Endodermal cell (in vitro differentiated cells): ENCODE results near the gene RUVBL2. TPM values are rescaled to one million over a fixed set of nuclear protein-coding genes. Genes with fewer than 3 reads are reported as not detected.
A peak's percentile ranks its signal among the peaks of the same experiment; 100 is the strongest.

ENCODE experiments used
- DNase-seq: peaks from one replicate; pipeline ENCODE4 v3.0.0-alpha.2; 2017
- H3K27ac ChIP-seq: 2 replicates; pipeline ENCODE4 v1.5.1; 2013; ENCODE audit warnings: mild to moderate bottlenecking, low read depth, low read length, moderate library complexity
- H3K27me3 ChIP-seq: 2 replicates; pipeline ENCODE4 v1.6.1; 2013; ENCODE audit warnings: mild to moderate bottlenecking, low read length, moderate library complexity; ENCODE audit not compliant: insufficient read depth, control insufficient read depth, poor library complexity, severe bottlenecking
- H3K36me3 ChIP-seq: 2 replicates; pipeline ENCODE4 v1.7.0; 2013; ENCODE audit warnings: mild to moderate bottlenecking, low read length, moderate library complexity; ENCODE audit not compliant: control insufficient read depth, insufficient read depth
- H3K4me1 ChIP-seq: one replicate; pipeline ENCODE4 v1.7.0; 2013; ENCODE audit warnings: low read length; ENCODE audit not compliant: control insufficient read depth, insufficient read depth
- H3K4me3 ChIP-seq: 2 replicates; pipeline ENCODE4 v1.5.1; 2013; ENCODE audit warnings: mild to moderate bottlenecking, low read length, moderate library complexity
- H3K9ac ChIP-seq: 2 replicates; pipeline ENCODE4 v1.6.1; 2013; ENCODE audit warnings: mild to moderate bottlenecking, low read length, moderate library complexity; ENCODE audit not compliant: poor library complexity, severe bottlenecking; ENCODE audit errors: extremely low read depth
- H3K9me3 ChIP-seq: 2 replicates; pipeline ENCODE4 v1.6.1; 2013; ENCODE audit warnings: mild to moderate bottlenecking, low read length, moderate library complexity; ENCODE audit not compliant: control insufficient read depth
- H3K27ac Mint-ChIP-seq: 2 replicates; pipeline ENCODE4 v1.8.0; 2020; ENCODE audit warnings: mixed read lengths
- H3K27me3 Mint-ChIP-seq: 2 replicates; pipeline ENCODE4 v1.8.0; 2021; ENCODE audit warnings: mild to moderate bottlenecking, mixed read lengths; ENCODE audit not compliant: insufficient read depth
- H3K36me3 Mint-ChIP-seq: 2 replicates; pipeline ENCODE4 v1.8.0; 2020; ENCODE audit warnings: low read depth, mixed read lengths
- H3K4me1 Mint-ChIP-seq: 2 replicates; pipeline ENCODE4 v1.8.0; 2020; ENCODE audit warnings: mixed read lengths
- H3K4me3 Mint-ChIP-seq: 2 replicates; pipeline ENCODE4 v1.8.0; 2020; ENCODE audit warnings: mild to moderate bottlenecking, moderate library complexity, mixed read lengths
- H3K9me3 Mint-ChIP-seq: 2 replicates; pipeline ENCODE4 v1.8.0; 2020; ENCODE audit warnings: mild to moderate bottlenecking, mixed read lengths
- CTCF ChIP-seq: fragments of 200-600 bp; sonication (generic); conservative IDR thresholded peaks from 2 replicates; pipeline ENCODE4 v1.5.0; 2021; ENCODE audit warnings: antibody characterized with exemption, mild to moderate bottlenecking
- WGBS, 2 experiments: methylation state at CpG; one replicate each; pipeline versions ENCODE4 v1.1.5 to v1.1.7; 2013; ENCODE audit warnings: missing lambda C conversion rate in 2 of 2, mixed read lengths in 1 of 2; ENCODE audit not compliant: insufficient coverage in 1 of 2, insufficient read length in 1 of 2; 5-methylcytosine and 5-hydroxymethylcytosine counted together
- total RNA-seq, 2 donors: library from RNA; stranded (reverse); fragmentation: NEBNext Ultra II Directional in 1 of 2; extraction: Animal tissue kit (Norgen Biotek cat#: 25700) in 1 of 2; gene quantifications; 2 replicates in 1 of 2; 3 replicates in 1 of 2; pipeline ENCODE4 v1.2.1, GENCODE V29; 2021

Gene RUVBL2
- total RNA-seq, 2 donors from 2014 or later = 101 to 112 TPM

- no peak for DNase-seq
- Histone ChIP-seq H3K27me3 (no peaks in the 10 kb centered on the region), H3K27ac (no peak overlapping the region), H3K9me3 (no peaks in the 10 kb centered on the region), H3K4me1 (no peaks in the 10 kb centered on the region), H3K9ac (no peak overlapping the region), H3K36me3 (peaks cover 54% of the 10 kb centered on the region), H3K4me3 (no peak overlapping the region)
- H3K4me3 Mint-ChIP-seq = no peak overlapping the region
- peaks cover 11% of the 10 kb centered on the region for H3K4me1 Mint-ChIP-seq
- H3K36me3 Mint-ChIP-seq = peaks cover 63% of the 10 kb centered on the region
- peak overlapping the region; percentile 19 for H3K27ac Mint-ChIP-seq
- peak; percentile 19 for TF ChIP-seq CTCF
- WGBS, 2 experiments = 88 to 100% methylated on average over 4 to 7 of the region's 7 CpGs
- no peaks in the 10 kb centered on the region for H3K27me3 Mint-ChIP-seq
- H3K9me3 Mint-ChIP-seq = no peaks in the 10 kb centered on the region
Observed at GRCh38 chr19:48987323-48987722, 6.4 kb upstream of the RUVBL2 start.

GRCh38 chr19:48988286-48988685, 5.4 kb upstream of the RUVBL2 start:
- 95% methylated on average over 5 to 7 of the region's 7 CpGs for WGBS, 2 experiments
- no peak overlapping the region for H3K4me3 Mint-ChIP-seq

DNA sequence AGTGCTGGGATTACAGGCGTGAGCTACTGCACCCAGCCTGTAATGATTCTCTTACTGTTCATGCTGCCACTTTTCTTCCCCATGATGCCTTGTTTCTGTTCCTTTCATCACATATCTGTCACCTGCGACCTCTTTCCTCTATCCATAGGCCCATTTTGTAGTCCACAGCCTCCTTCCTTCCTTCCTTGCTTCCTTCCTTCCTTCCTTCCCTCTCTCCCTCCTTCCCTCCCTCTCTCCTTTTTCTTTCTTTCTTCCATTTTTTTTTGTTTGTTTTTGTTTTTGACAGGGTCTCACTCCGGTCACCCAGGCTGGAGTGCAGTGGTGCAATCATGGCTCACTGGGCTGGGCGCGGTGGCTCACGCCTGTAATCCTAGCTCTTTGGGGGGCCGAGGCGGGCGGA, 4.8 kb upstream of the RUVBL2 start:
- H3K27me3 ChIP-seq = no peaks in the 10 kb centered on the region
- Mint-ChIP-seq H3K36me3 (peaks cover 48% of the 10 kb centered on the region), H3K4me3 (no peak overlapping the region)

More at GRCh38 chr19:48988286-48988685, 5.4 kb upstream of the RUVBL2 start:
- no peak overlapping the region for H3K9ac ChIP-seq
- no peaks in the 10 kb centered on the region for H3K27me3 Mint-ChIP-seq
- no peak overlapping the region for H3K4me3 ChIP-seq
- no peak overlapping the region for H3K27ac Mint-ChIP-seq
- H3K27me3 ChIP-seq = no peaks in the 10 kb centered on the region
- H3K27ac ChIP-seq = no peak overlapping the region
- DNase-seq = no peak
- peaks cover 11% of the 10 kb centered on the region for H3K4me1 Mint-ChIP-seq
- H3K36me3 ChIP-seq = peaks cover 45% of the 10 kb centered on the region
- H3K4me1 ChIP-seq = no peaks in the 10 kb centered on the region
- no peaks in the 10 kb centered on the region for H3K9me3 ChIP-seq
- H3K9me3 Mint-ChIP-seq = no peaks in the 10 kb centered on the region
- TF ChIP-seq CTCF = no peak
- peaks cover 54% of the 10 kb centered on the region for H3K36me3 Mint-ChIP-seq

More for the DNA sequence above, 4.8 kb upstream of the RUVBL2 start:
- no peak overlapping the region for H3K9ac ChIP-seq
- 93 to 96% methylated on average over 2 to 9 of the region's 9 CpGs for WGBS, 2 experiments
- no peak overlapping the region for H3K27ac Mint-ChIP-seq
- no peak for DNase-seq
- H3K4me1 ChIP-seq = no peaks in the 10 kb centered on the region
- H3K4me1 Mint-ChIP-seq = peaks cover 12% of the 10 kb centered on the region
- peaks cover 40% of the 10 kb centered on the region for H3K36me3 ChIP-seq
- no peaks in the 10 kb centered on the region for H3K27me3 Mint-ChIP-seq
- TF ChIP-seq CTCF = no peak
- no peak overlapping the region for H3K4me3 ChIP-seq
- no peaks in the 10 kb centered on the region for H3K9me3 Mint-ChIP-seq
- H3K27ac ChIP-seq = no peak overlapping the region
- no peaks in the 10 kb centered on the region for H3K9me3 ChIP-seq
